Measurements from ENCODE around the gene ABO. TPM values are rescaled to one million over a fixed set of nuclear protein-coding genes. Genes with fewer than 3 reads are reported as not detected.

ABO gene
- total and polyA plus RNA-seq, 10 of the 15 experiments (the other 5 are each of a cell fraction or from before 2014, with no cell fraction given) = 0.10 TPM; not detected in 9

DNA sequence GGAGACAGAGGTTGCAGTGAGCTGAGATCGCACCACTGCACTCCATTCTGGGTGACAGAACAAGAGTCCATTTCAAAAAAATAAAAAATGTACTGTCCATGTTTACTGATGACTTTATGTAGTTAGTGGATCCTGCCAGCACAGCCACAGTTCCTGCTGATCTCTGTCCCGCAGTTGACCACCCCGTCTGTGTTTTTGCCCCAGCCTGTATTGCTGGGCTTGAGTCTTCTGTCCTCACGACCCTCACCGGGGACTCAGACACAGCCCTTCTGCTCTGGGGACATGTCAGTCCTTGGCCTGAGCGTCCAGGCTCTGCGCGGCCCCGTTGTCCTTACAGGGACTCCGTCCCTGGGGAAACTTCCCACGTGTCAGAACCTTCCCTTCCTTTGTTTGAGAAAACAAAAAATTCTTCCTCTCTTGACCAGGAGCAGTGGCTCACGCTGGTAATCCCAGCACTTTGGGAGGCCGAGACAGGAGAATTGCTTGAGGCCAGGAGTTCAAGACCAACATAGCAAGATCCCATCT is 46.5 kb upstream of the ABO start:
- Histone ChIP-seq H3K27ac (ENCODE audit: control insufficient read depth, insufficient read depth) (no peak overlapping the region), H2AFZ (ENCODE audit: control insufficient read depth, low read depth, low read length) (no peak overlapping the region), H3K4me2 (ENCODE audit: control insufficient read depth, insufficient read depth) (no peak overlapping the region), H3K27me3 (replicated peaks in 1 of 2; ENCODE audit: control insufficient read depth in 2 of 2, insufficient read depth in 2 of 2, low read length in 1 of 2) (no peaks in the 10 kb centered on the region), H3K36me3 (ENCODE audit: control insufficient read depth in 2 of 2, insufficient read depth in 2 of 2, low read length in 1 of 2) (no peaks in the 10 kb centered on the region), H3K9me3 (replicated peaks; ENCODE audit: control insufficient read depth, insufficient read depth, low read length) (no peaks in the 10 kb centered on the region; the same call in 2 of the 3 replicates), H3K79me2 (ENCODE audit: control insufficient read depth, insufficient read depth, low read length) (no peaks in the 10 kb centered on the region), H3K4me1 (ENCODE audit: control insufficient read depth, insufficient read depth, low read length) (no peaks in the 10 kb centered on the region), H4K20me1 (ENCODE audit: control insufficient read depth, insufficient read depth) (no peaks in the 10 kb centered on the region), H3K9ac (ENCODE audit: control insufficient read depth, insufficient read depth, low read length) (no peak overlapping the region), H3K4me3 (no peak overlapping the region)
- FAIRE-seq (no peak), DNase-seq (ENCODE audit: low read depth, low spot score) (no peak), ATAC-seq (no peak)
- TF ChIP-seq, protein P1, sequence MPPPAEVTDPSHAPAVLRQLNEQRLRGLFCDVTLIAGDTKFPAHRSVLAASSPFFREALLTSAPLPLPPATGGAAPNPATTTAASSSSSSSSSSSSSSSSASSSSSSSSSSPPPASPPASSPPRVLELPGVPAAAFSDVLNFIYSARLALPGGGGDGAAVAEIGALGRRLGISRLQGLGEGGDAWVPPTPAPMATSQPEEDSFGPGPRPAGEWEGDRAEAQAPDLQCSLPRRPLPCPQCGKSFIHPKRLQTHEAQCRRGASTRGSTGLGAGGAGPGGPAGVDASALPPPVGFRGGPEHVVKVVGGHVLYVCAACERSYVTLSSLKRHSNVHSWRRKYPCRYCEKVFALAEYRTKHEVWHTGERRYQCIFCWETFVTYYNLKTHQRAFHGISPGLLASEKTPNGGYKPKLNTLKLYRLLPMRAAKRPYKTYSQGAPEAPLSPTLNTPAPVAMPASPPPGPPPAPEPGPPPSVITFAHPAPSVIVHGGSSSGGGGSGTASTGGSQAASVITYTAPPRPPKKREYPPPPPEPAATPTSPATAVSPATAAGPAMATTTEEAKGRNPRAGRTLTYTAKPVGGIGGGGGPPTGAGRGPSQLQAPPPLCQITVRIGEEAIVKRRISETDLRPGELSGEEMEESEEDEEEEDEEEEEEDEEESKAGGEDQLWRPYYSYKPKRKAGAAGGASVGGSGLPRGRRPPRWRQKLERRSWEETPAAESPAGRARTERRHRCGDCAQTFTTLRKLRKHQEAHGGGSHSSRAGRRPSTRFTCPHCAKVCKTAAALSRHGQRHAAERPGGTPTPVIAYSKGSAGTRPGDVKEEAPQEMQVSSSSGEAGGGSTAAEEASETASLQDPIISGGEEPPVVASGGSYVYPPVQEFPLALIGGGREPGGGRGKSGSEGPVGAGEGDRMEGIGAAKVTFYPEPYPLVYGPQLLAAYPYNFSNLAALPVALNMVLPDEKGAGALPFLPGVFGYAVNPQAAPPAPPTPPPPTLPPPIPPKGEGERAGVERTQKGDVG (CRISPR knock-in tag; IDR thresholded peaks at IDR 0.05) = no peak
- TF ChIP-seq ETV6 (conservative IDR thresholded peaks at IDR 0.05 in 1 of 2, IDR thresholded peaks at IDR 0.05 in 1 of 2; ENCODE audit: borderline replicate concordance in 1 of 2, low read depth in 1 of 2) = no peak
- no peak for TF ChIP-seq NFYA (IDR thresholded peaks at IDR 0.05; ENCODE audit: borderline replicate concordance, low read depth, low read length)
- TF ChIP-seq CEBPB (IDR thresholded peaks at IDR 0.05; ENCODE audit: borderline replicate concordance in 1 of 2, low read depth in 2 of 2, low read length in 2 of 2) = no peak
- no peak for TF ChIP-seq RAD21 (IDR thresholded peaks at IDR 0.05; ENCODE audit: insufficient read depth, low read depth, low read length)
- TF ChIP-seq, protein P2, sequence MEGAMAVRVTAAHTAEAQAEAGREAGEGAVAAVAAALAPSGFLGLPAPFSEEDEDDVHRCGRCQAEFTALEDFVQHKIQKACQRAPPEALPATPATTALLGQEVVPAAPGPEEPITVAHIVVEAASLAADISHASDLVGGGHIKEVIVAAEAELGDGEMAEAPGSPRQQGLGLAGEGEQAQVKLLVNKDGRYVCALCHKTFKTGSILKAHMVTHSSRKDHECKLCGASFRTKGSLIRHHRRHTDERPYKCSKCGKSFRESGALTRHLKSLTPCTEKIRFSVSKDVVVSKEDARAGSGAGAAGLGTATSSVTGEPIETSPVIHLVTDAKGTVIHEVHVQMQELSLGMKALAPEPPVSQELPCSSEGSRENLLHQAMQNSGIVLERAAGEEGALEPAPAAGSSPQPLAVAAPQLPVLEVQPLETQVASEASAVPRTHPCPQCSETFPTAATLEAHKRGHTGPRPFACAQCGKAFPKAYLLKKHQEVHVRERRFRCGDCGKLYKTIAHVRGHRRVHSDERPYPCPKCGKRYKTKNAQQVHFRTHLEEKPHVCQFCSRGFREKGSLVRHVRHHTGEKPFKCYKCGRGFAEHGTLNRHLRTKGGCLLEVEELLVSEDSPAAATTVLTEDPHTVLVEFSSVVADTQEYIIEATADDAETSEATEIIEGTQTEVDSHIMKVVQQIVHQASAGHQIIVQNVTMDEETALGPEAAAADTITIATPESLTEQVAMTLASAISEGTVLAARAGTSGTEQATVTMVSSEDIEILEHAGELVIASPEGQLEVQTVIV (IDR thresholded peaks at IDR 0.05; ENCODE audit: borderline replicate concordance, partially characterized antibody) = no peak
- TF ChIP-seq, protein P3, sequence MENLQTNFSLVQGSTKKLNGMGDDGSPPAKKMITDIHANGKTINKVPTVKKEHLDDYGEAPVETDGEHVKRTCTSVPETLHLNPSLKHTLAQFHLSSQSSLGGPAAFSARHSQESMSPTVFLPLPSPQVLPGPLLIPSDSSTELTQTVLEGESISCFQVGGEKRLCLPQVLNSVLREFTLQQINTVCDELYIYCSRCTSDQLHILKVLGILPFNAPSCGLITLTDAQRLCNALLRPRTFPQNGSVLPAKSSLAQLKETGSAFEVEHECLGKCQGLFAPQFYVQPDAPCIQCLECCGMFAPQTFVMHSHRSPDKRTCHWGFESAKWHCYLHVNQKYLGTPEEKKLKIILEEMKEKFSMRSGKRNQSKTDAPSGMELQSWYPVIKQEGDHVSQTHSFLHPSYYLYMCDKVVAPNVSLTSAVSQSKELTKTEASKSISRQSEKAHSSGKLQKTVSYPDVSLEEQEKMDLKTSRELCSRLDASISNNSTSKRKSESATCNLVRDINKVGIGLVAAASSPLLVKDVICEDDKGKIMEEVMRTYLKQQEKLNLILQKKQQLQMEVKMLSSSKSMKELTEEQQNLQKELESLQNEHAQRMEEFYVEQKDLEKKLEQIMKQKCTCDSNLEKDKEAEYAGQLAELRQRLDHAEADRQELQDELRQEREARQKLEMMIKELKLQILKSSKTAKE (IDR thresholded peaks at IDR 0.05; ENCODE audit: low read depth, poor library complexity, severe bottlenecking) = no peak
- TF ChIP-seq, protein P4, sequence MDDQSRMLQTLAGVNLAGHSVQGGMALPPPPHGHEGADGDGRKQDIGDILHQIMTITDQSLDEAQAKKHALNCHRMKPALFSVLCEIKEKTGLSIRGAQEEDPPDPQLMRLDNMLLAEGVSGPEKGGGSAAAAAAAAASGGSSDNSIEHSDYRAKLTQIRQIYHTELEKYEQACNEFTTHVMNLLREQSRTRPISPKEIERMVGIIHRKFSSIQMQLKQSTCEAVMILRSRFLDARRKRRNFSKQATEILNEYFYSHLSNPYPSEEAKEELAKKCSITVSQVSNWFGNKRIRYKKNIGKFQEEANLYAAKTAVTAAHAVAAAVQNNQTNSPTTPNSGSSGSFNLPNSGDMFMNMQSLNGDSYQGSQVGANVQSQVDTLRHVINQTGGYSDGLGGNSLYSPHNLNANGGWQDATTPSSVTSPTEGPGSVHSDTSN (IDR thresholded peaks at IDR 0.05; ENCODE audit: insufficient replicate concordance, low read depth, low read length) = no peak
- ChIA-PET RAD21 (ENCODE audit: unreplicated experiment) (no interaction called here), CTCF (no interaction called here), SMC1A (ENCODE audit: uncharacterized antibody, unreplicated experiment) (no interaction called here), POLR2A (no interaction called here)
- in situ Hi-C loops (cut with MboI) = no loop called here
- 35% methylated on average over 13 of the region's 13 CpGs for WGBS (ENCODE audit: insufficient coverage, insufficient replicate concordance, low lambda C conversion rate, missing lambda C conversion rate)
- intact Hi-C loops (cut with micrococcal nuclease; ENCODE audit: unreplicated experiment) = loop anchor here (10.0 kb wide), 1 partner anchor 137 kb away; no protein-coding TSS in a partner anchor
- BruUV-seq (replicated peaks) = no TSS peak

Measured in GM12878 (cell line).